ENCODE measurements around the gene ACSS1.

Gene ACSS1

GRCh38 chr20:25058847-25059810 lies 1.2 kb upstream of the ACSS1 start:
- peak; percentile 48 for DNase-seq (ENCODE audit: low spot score)

GRCh38 chr20:25057234-25058050 lies 497 bp downstream of the ACSS1 start:
- DNase-seq (ENCODE audit: low spot score), result no peak

DNA sequence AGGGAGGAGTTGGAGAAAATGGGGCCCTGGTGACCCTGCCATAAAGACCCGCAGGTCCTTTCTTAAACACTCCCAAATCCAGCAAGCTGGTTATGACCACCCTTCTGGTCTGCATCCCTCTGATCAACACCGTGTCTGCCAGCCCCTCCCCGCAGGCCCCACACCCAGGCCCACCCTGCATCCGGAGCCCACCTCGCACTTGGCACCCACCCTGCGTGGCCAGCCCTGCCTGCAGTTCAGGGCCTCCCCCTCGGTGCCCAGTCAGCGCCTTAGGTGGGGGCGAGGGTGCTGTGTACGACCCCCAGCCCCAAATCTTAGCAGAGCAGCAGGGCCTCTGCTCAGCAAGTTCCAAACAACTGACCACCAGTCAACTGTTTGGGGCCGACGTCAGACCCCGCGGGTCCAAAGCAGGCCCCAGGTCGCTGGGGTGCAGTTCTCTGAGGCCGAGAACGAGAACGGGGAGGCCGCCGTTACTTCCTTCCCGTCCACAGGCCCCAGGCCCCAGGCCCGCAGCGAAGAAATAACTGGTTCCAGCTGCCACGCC lies 1.2 kb downstream of the ACSS1 start:
- no peak for DNase-seq (ENCODE audit: low spot score)

- no peak for DNase-seq (ENCODE audit: low spot score)
Observed at GRCh38 chr20:25055711-25056495, 2.0 kb downstream of the ACSS1 start.

DNA sequence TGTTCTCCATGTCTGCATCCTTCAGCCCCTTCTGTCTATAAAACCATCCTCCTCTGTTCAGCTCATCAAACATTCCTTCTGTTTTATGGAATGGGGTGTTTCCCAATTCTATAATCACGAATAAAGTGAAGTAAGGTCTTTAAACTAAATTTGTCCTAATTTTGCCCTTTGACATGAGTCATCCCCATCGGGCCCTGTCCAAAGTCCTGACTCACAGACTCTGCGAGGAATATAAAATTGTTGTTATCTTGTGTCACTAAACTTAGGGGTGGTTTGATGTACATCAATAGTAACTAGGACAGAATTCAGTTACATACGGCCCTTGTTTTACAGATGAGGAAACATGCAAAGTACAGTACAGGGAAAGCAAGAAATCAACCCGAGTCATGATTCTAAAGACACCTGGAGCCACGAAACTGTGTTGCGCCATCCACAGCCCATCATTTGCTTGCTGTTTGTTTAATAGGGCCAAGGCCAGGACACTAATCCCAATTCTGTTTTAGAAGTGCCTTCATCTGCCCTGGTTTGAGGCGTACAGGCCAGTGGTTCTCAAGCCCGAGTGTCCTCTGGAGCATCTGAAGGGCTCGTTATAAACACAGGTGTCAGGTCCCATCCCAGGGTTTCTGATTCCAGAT lies 2.8 kb downstream of the ACSS1 start:
- no peak for DNase-seq (ENCODE audit: low spot score)

- DNase-seq (ENCODE audit: low spot score), result no peak
Observed at GRCh38 chr20:25054096-25054820, 3.7 kb downstream of the ACSS1 start.

- no peak for DNase-seq (ENCODE audit: low spot score)
Observed at GRCh38 chr20:25053255-25054031, 4.5 kb downstream of the ACSS1 start.

DNA sequence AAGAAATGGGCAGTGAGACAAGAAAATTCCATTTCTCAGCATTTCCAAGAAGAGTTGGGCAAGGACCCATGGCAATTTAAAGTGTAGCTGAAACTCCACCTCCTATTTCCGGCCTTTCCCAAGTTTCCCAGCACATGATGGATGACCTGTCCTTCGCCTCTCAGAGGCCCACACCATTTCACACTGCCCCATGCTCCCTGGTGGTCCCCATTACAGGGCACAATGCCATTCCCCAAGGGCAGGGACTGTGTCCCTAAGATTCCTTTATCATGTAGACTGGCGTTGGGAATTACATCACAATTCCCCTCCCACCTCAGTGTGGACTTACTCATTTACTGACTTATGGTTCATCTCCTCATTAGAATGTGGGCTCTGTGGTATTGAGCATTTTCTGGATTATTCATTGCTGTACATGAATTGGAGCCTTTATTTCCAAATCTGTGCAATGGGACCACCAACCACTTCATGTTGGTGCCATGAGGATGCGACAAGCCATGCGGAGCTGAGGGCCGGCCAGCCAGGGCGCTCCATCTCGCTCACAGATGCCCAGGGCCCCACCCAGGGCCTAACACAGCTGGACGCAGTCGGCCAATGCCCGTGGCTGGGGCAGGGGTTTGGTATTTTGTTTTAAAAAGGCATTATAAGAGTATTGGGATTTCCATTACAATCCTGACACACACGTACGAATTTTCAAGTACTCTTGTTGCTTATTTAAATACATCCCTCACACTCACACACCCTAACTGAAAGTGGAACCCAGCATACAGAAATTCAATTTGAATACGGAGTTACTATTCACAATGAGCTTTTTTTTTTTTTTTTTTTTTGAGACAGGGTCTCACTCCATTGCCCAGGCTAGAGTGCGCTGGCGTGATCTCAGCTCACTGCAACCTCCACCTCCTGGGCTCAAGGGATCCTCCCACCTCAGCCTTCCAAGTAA lies 5.4 kb downstream of the ACSS1 start:
- DNase-seq (ENCODE audit: low spot score), result no peak

DNA sequence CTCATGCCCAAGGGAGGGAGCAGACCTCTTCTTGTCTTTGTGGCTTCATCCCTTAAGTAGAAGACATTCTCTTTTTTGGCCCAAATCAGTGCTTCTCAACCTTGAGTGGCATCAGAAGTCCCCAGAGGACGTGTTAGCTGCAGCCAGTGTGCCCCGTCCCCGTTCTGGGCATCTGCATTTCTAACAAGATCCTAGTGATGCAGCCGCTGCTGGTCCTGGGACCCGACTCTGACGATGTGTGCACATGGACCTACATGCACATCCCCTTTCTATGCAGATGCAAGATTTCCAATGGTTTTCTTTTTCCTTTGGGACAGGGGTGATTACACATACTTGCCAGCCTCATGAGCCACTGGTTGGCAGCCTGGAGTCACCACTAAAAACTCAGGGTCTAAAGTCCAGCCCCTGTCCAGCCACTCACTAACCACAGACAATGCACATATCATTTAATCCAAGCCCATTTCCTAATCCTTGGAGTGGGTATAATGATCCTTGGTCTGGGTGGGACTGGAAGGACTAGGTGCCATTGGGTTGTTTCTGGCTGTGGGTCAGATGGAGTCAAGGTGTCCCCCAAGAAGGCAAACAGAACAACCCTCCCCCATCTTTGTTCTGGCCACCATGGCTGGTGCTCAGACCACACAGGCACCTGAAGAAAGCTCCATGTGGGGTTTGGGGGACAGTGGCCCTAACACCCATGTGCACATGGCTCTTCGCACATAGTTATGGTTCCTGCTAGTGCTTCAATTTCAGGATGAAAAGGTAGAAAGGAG lies 6.4 kb downstream of the ACSS1 start:
- no peak for DNase-seq (ENCODE audit: low spot score)

DNA sequence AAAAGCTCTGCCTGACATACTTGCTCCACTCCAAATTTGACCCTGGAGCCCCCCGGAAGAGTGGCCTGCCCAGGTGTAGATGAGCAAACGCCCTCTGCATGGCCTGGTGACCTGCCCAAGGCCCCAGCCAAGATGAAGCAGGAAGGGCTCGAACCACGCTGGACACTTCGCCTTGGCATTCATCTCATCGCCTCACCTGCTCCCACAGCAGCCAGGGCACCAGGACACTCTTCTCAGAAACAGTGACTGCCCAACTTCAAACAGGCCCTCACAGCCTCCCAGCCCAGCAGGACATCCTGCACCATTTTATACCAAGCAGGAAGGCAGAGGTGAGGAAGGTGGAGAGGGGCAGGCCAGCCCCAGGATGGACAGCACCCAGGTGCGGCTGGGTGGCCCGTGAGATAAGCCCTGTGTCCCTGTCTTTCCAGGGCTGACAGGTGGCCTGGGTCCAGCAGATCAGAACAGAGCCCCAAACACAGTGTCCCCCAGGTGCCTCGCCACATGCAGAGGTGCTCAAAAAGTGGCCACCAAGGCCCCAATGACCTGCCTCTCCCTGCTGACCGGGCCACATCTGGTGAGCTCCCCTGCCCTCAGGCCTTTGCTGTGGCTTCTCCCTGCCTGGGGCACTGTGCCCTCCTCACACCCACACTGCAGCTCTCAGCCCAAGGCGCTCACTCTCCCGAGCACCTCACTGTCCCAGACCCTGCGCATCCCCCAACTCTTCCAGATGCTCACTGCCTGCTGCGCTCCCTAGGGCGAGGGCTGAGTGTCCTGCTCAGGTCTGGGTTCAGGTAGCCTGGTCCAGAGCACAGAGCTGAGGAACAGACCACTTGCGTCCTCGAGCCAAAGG lies 7.2 kb downstream of the ACSS1 start:
- no peak for DNase-seq (ENCODE audit: low spot score)

DNA sequence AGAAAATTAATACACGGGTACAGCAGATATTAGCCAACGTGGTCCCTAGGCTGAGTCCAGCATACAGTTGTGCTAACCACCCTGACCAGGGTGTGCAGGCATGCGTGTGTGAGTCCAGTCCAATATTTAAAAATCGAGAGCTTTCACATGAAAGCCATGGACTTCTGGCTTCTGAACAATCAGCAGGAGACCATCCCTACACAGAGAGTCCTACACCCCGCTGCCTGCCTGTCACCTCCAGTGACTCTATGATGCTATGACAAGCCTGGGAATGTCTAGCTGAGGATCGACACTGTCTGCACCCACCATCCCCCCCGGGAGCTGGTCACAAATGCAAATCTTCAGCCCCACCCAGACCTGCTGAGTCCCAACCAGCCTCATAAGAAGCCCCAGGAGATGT lies 7.9 kb downstream of the ACSS1 start:
- DNase-seq (ENCODE audit: low spot score), result no peak

DNA sequence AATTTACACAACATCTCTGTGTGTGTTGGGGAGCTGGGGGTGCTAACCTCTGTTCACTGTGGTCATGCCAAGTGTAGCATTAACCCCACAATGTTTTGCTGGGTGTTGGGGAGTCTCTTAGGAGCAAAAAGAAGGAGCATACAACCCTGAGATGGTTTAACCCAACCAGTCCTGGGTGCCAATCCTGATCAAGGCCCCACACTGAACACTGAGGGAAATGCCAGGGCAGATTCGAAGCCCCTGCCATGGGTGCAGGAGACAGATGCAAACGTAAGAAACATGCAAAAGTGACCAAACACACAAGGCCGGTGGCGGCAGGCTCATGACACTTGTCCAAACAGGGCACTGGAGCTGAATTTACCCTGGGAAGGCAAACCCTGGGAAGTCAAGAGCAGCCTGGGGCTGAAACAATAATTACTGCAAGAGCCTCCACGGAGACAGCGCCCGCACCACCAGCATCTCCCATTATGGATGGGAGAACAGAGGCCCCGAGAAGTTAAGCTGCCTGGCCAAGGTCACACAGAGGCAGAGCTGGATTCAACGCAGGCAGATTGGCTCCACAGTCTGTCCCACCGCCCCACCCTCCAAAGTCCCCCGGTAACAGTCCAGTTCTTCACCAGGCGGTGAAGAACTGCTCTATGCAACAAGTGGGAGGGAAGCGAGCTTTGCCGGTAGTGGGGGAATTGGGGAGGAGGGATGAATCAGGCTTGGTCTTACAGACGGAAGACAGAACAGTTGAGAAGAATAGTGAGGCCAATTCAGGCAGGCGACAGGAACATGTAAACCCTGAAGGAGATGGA lies 8.5 kb downstream of the ACSS1 start:
- no peak for DNase-seq (ENCODE audit: low spot score)

GRCh38 chr20:25048519-25048952 lies 9.4 kb downstream of the ACSS1 start:
- DNase-seq (ENCODE audit: low spot score), result no peak

- DNase-seq (ENCODE audit: low spot score), result no peak
Observed at GRCh38 chr20:25047766-25048165, 10.2 kb downstream of the ACSS1 start.

GRCh38 chr20:25046736-25047666 lies 10.9 kb downstream of the ACSS1 start:
- DNase-seq (ENCODE audit: low spot score), result no peak
